ENCODE results near the gene DRICH1.
"Not testable (repeated sequence)": the region's sequence is repeated elsewhere in the genome, so short reads cannot be mapped to it uniquely, and the experiment has no call there.

The DRICH1 gene

GRCh38 chr22:23655891-23656475, 23.9 kb upstream of the DRICH1 start:
- TF ChIP-seq CTCF (IDR thresholded peaks at IDR 0.05; ENCODE audit: low read length, missing control alignments) = no peak
- no peak overlapping the region for H3K4me3 ChIP-seq (replicated peaks; ENCODE audit: low read depth, low read length)

GRCh38 chr22:23652711-23653110, 20.6 kb upstream of the DRICH1 start:
- no peak for DNase-seq (ENCODE audit: low read depth)
- H3K4me3 ChIP-seq (replicated peaks; ENCODE audit: low read depth, low read length) = no peak overlapping the region
- no peak for TF ChIP-seq CTCF (IDR thresholded peaks at IDR 0.05; ENCODE audit: low read length, missing control alignments)

More at GRCh38 chr22:23655891-23656475, 23.9 kb upstream of the DRICH1 start:
- DNase-seq (ENCODE audit: low read depth) = no peak

GRCh38 chr22:23652286-23652685, 20.2 kb upstream of the DRICH1 start:
- no peak for DNase-seq (ENCODE audit: low read depth)
- no peak overlapping the region for H3K4me3 ChIP-seq (replicated peaks; ENCODE audit: low read depth, low read length)
- TF ChIP-seq CTCF (IDR thresholded peaks at IDR 0.05; ENCODE audit: low read length, missing control alignments) = no peak

GRCh38 chr22:23651676-23652075, 19.6 kb upstream of the DRICH1 start:
- DNase-seq (ENCODE audit: low read depth) = no peak
- no peak for TF ChIP-seq CTCF (IDR thresholded peaks at IDR 0.05; ENCODE audit: low read length, missing control alignments)
- H3K4me3 ChIP-seq (replicated peaks; ENCODE audit: low read depth, low read length) = no peak overlapping the region

GRCh38 chr22:23649071-23649501, 17.0 kb upstream of the DRICH1 start:
- TF ChIP-seq CTCF (IDR thresholded peaks at IDR 0.05; ENCODE audit: low read length, missing control alignments) = no peak

GRCh38 chr22:23646526-23646925, 14.4 kb upstream of the DRICH1 start:
- not testable (repeated sequence) for H3K4me3 ChIP-seq (replicated peaks; ENCODE audit: low read depth, low read length)

More at GRCh38 chr22:23649071-23649501, 17.0 kb upstream of the DRICH1 start:
- no peak overlapping the region for H3K4me3 ChIP-seq (replicated peaks; ENCODE audit: low read depth, low read length)
- no peak for DNase-seq (ENCODE audit: low read depth)

GRCh38 chr22:23640206-23640605, 8.1 kb upstream of the DRICH1 start:
- not testable (repeated sequence) for H3K4me3 ChIP-seq (replicated peaks; ENCODE audit: low read depth, low read length); DNase-seq (ENCODE audit: low read depth)

More at GRCh38 chr22:23646526-23646925, 14.4 kb upstream of the DRICH1 start:
- not testable (repeated sequence) for DNase-seq (ENCODE audit: low read depth)

GRCh38 chr22:23639661-23640060, 7.5 kb upstream of the DRICH1 start:
- no peak for DNase-seq (ENCODE audit: low read depth)
- H3K4me3 ChIP-seq (replicated peaks; ENCODE audit: low read depth, low read length) = no peak overlapping the region
- no peak for TF ChIP-seq CTCF (IDR thresholded peaks at IDR 0.05; ENCODE audit: low read length, missing control alignments)

Measured in fibroblast of pulmonary artery (primary cell).